ENCODE measurements around the gene GRM5. TPM values are rescaled to one million over a fixed set of nuclear protein-coding genes. Genes with fewer than 3 reads are reported as not detected.
"Not testable (repeated sequence)": the region's sequence is repeated elsewhere in the genome, so short reads cannot be mapped to it uniquely, and the experiment has no call there.

The GRM5 gene
- total RNA-seq, 1 donor from 2014 or later: not detected

DNA sequence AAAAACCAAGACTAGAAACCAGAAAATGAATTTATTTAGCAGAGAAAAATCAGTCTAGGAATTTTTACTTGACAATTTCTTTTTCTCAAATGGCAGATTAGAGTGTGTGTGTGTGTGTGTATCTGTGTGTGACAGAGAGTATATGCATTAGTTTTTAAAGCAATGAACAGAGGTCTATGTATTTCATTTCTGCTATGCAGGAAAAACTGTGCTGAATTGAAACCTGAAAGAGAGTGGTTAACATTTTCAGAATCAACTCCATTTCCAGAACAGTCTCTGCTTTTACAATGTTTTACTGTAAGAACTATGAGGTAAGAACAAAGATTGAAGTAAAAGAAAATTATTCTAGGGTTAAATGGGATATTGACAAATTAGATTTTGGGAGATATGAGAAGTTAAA, 114.8 kb downstream of the GRM5 start:
- Histone ChIP-seq H3K27me3 (no peaks in the 10 kb centered on the region), H3K27ac (no peak overlapping the region), H3K9me3 (no peaks in the 10 kb centered on the region), H3K4me1 (no peaks in the 10 kb centered on the region), H3K4me3 (no peak overlapping the region), H3K36me3 (no peaks in the 10 kb centered on the region)
- TF ChIP-seq, protein P1, sequence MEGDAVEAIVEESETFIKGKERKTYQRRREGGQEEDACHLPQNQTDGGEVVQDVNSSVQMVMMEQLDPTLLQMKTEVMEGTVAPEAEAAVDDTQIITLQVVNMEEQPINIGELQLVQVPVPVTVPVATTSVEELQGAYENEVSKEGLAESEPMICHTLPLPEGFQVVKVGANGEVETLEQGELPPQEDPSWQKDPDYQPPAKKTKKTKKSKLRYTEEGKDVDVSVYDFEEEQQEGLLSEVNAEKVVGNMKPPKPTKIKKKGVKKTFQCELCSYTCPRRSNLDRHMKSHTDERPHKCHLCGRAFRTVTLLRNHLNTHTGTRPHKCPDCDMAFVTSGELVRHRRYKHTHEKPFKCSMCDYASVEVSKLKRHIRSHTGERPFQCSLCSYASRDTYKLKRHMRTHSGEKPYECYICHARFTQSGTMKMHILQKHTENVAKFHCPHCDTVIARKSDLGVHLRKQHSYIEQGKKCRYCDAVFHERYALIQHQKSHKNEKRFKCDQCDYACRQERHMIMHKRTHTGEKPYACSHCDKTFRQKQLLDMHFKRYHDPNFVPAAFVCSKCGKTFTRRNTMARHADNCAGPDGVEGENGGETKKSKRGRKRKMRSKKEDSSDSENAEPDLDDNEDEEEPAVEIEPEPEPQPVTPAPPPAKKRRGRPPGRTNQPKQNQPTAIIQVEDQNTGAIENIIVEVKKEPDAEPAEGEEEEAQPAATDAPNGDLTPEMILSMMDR (IDR thresholded peaks at IDR 0.05): no peak
- TF ChIP-seq POLR2AphosphoS5 (IDR thresholded peaks at IDR 0.05; ENCODE audit: insufficient read depth in 1 of 2, low read depth in 1 of 2): no peak
- intact Hi-C loops (cut with DNase I): no loop called here
- DNase-seq (ENCODE audit: extremely low spot score in 2 of 2): no peak

DNA sequence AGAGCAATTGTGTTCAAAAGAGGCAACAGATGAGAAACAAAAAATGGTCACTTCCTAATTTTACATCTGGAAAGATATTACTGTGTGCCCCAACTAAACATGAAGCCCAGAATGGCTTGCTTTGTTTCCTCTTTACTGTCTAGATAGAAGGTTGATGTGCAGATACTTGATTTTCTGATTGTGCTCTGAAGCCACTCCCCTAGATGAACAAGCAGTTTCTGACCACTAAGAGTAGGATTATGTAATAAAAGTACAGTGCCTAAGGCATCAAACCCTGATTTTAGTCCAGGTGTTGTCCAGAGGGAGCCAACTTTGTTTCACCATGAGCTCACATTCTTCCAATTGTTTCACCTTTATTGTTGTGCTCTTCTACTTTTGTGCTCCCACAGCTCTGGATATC, 116.9 kb downstream of the GRM5 start:
- H3K4me1 ChIP-seq; H3K9me3 ChIP-seq; H3K36me3 ChIP-seq; H3K27me3 ChIP-seq; intact Hi-C loops (cut with DNase I); DNase-seq (ENCODE audit: extremely low spot score in 2 of 2); H3K27ac ChIP-seq; H3K4me3 ChIP-seq: not testable (repeated sequence)

DNA sequence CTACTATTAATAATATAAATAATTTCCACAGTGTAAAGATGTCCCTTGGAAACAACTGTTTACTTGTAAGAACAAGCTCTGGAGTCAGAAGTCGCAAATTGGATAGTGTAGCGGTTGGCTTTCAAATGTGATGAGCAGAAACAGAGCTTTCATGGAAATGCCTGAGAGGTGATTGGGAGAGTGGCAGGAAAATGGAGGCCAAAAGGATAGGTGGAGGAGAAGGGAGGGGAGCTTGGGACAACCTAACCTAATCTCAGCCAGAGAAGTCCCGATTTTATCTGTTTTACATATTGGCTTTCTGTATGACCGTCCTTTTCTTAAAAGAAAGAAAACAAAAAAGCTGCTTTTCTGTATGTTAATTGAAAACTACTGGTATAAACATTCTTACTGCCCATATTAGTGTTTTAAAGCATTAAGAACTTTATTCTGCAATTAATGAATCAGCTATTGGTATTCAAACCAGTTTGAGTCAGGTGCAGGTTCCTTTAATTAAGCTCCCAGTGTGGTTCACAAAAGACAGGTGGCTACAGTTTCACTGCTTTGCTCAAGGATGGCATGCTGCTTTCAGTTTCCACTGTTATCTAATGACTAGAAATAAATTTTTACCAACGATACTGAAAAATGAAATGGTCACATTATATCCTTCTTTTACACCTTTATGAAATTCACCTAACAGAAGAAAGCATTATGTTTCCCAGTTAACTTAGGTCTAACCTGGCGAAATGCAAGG, 117.8 kb downstream of the GRM5 start:
- H3K9me3 ChIP-seq; H3K4me3 ChIP-seq; H3K27me3 ChIP-seq; H3K36me3 ChIP-seq; H3K27ac ChIP-seq; H3K4me1 ChIP-seq; DNase-seq (ENCODE audit: extremely low spot score in 2 of 2); intact Hi-C loops (cut with DNase I): not testable (repeated sequence)

DNA sequence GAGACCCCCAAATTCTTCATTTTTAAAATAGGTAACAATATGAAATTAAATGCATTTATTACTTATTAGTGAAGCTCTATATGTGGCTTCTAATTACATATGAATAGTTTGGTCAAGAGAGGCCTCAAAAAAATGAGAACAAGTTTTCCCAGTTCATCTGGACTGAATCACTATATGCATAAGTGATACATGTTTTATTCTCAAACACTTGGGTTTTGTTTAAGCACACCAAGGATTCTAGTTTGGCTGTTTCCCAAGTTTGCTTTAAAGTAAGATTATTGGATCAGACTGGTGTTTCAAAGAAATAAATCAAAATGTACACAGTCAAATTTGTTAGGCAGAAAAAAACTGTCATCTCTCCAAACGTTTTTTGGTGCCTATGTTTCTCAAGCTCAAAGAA, 136.1 kb downstream of the GRM5 start:
- H3K27me3 ChIP-seq; H3K4me3 ChIP-seq; H3K9me3 ChIP-seq; H3K4me1 ChIP-seq; DNase-seq (ENCODE audit: extremely low spot score in 2 of 2); H3K36me3 ChIP-seq; intact Hi-C loops (cut with DNase I); H3K27ac ChIP-seq: not testable (repeated sequence)

DNA sequence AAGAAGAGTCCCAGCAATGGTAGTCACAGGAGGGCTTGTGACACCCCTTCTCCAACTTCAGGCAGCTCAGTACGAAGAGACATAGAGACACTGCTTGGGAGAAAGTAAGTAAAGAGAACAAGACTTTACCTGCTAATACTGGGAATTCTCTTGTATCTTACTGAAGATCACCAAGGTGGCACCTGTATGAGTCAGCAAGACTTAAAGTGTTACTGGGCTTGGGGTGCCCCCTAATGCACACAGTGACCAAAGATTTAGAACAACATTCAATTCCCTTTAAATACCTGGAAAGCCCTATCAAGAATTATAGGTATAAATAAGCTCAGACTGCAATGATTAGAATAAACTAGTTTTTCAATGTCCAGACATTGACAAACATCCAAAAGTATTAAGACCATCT, 148.7 kb downstream of the GRM5 start:
- H3K4me3 ChIP-seq; DNase-seq (ENCODE audit: extremely low spot score in 2 of 2); H3K27ac ChIP-seq; H3K4me1 ChIP-seq; H3K36me3 ChIP-seq; intact Hi-C loops (cut with DNase I); H3K9me3 ChIP-seq; H3K27me3 ChIP-seq: not testable (repeated sequence)

DNA sequence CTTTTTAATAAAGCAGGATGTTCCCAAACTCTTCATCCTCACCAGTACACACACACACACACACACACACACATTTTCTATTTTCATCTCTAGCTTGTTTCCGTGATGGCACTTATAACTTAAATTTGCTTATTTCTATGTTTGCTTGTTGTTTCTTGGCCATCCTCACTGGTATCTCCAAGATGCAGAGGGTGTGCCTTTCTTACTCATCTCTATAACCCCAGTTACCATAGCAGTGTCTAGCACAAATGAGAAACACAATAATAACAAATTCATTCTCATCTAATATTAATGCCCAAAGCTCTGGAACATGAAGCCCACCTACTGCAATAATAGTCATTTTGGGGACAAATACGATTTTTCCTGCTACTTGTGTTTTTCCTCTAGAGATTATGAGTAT, 156.3 kb downstream of the GRM5 start:
- H3K9me3 ChIP-seq: no peaks in the 10 kb centered on the region
- H3K4me1 ChIP-seq: no peaks in the 10 kb centered on the region
- H3K4me3 ChIP-seq: no peak overlapping the region
- H3K27ac ChIP-seq: no peak overlapping the region
- no peak for DNase-seq (ENCODE audit: extremely low spot score in 2 of 2)
- intact Hi-C loops (cut with DNase I): no loop called here
- TF ChIP-seq POLR2A (IDR thresholded peaks at IDR 0.05) (no peak), POLR2AphosphoS5 (IDR thresholded peaks at IDR 0.05; ENCODE audit: insufficient read depth in 1 of 2, low read depth in 1 of 2) (no peak)
- TF ChIP-seq, protein P1 (IDR thresholded peaks at IDR 0.05): no peak
- H3K36me3 ChIP-seq: no peaks in the 10 kb centered on the region
- no peaks in the 10 kb centered on the region for H3K27me3 ChIP-seq

DNA sequence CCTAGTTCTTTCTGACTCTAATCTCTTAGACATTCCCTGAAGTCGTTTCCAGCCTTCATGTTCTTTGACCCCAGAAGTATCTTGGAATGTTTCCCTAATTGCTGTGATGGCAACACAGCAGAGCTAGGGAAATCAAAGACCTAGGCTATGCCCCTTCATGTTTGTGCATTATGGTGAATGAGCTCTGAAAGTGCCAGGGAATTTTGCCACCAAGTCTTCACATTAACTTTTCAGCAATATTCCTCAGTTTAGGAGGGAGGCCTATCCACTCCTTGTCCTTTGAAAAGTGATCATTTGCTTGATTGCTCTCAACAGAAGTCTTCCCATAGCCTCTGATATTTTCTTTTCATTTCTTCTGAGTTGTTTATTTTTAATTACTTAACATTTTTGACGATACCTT, 164.3 kb downstream of the GRM5 start:
- H3K27ac ChIP-seq; H3K36me3 ChIP-seq; H3K4me1 ChIP-seq; DNase-seq (ENCODE audit: extremely low spot score in 2 of 2); H3K9me3 ChIP-seq; intact Hi-C loops (cut with DNase I); H3K4me3 ChIP-seq; H3K27me3 ChIP-seq: not testable (repeated sequence)

DNA sequence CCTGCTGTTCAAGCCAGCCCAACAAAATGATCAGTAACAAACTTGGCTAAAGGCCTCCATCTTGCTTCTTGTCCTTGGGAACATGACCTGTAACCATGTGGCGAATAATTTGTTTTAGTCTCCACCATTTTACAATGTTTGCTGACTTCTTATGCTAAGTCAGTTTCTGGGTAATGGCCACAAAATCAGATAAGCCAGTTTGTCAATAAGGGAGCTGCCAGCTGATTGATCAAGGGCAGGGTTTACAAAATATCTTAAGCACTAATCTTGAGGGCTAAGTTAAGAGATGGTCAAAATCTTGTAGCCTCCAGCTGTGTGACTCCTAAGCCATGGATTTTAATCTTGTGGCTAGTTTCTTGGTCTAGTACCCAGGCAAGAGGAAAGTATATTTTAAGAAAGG, 176.9 kb downstream of the GRM5 start:
- H3K36me3 ChIP-seq; H3K27me3 ChIP-seq; intact Hi-C loops (cut with DNase I); H3K9me3 ChIP-seq; H3K4me3 ChIP-seq; H3K27ac ChIP-seq; DNase-seq (ENCODE audit: extremely low spot score in 2 of 2); H3K4me1 ChIP-seq: not testable (repeated sequence)

Measured in vagina (tissue), 2 donors.